D721Med (cell line): ENCODE data around the gene GALNT2.

ENCODE experiments used
- DNase-seq: peaks from one replicate; pipeline ENCODE4 v3.0.0; 2011; ENCODE audit warnings: low spot score; ENCODE audit not compliant: insufficient read length
- FAIRE-seq: peaks from 2 replicates; lab custom pipeline; 2011; peaks lifted over from hg19 to GRCh38; lab: Jason Lieb, UNC
- CTCF ChIP-seq: IDR thresholded peaks from 2 replicates; pipeline ENCODE4 v1.5.1; 2012; ENCODE audit warnings: mild to moderate bottlenecking, control low read depth; ENCODE audit not compliant: insufficient read depth; ENCODE audit errors: missing control alignments

GALNT2 gene

GRCh38 chr1:230235876-230236275 is 168.8 kb downstream of the GALNT2 start:
- no peak for FAIRE-seq
- no peak for TF ChIP-seq CTCF
- no peak for DNase-seq

GRCh38 chr1:230236301-230237008 is 169.4 kb downstream of the GALNT2 start:
- TF ChIP-seq CTCF, result no peak
- no peak for DNase-seq
- no peak for FAIRE-seq

GRCh38 chr1:230237009-230237370 is 170.0 kb downstream of the GALNT2 start:
- no peak for TF ChIP-seq CTCF
- DNase-seq (no peak), FAIRE-seq (no peak)

GRCh38 chr1:230237805-230238204 is 170.8 kb downstream of the GALNT2 start:
- DNase-seq (no peak), FAIRE-seq (no peak)
- no peak for TF ChIP-seq CTCF

- no peak for FAIRE-seq
- TF ChIP-seq CTCF, result no peak
- no peak for DNase-seq
These were observed 173.5 kb downstream of the GALNT2 start for GRCh38 chr1:230240446-230241086.

GRCh38 chr1:230242326-230242725 is 175.3 kb downstream of the GALNT2 start:
- FAIRE-seq (no peak), DNase-seq (no peak)
- TF ChIP-seq CTCF, result no peak

- no peak for TF ChIP-seq CTCF
- no peak for DNase-seq
- FAIRE-seq, result no peak
These were observed 176.1 kb downstream of the GALNT2 start for GRCh38 chr1:230243146-230243545.
